GM19035 (cell line): Measurements from ENCODE around the gene ERFL.

ENCODE experiments used
- ATAC-seq: cut with Tn5 transposase; IDR thresholded peaks from one replicate; pipeline ENCODE4 v1.9.1; 2021; ENCODE audit not compliant: unreplicated experiment

The ERFL gene

GRCh38 chr19:41928221-41928683, at the start of gene ERFL:
TSS of gene ERFL (minus strand) at chr19:41928449. CDS start at chr19:41912919, 15,530 bp downstream.
- no peak for ATAC-seq

- no peak for ATAC-seq
Measured at GRCh38 chr19:41977916-41978315, 49.7 kb upstream of the ERFL start.

DNA sequence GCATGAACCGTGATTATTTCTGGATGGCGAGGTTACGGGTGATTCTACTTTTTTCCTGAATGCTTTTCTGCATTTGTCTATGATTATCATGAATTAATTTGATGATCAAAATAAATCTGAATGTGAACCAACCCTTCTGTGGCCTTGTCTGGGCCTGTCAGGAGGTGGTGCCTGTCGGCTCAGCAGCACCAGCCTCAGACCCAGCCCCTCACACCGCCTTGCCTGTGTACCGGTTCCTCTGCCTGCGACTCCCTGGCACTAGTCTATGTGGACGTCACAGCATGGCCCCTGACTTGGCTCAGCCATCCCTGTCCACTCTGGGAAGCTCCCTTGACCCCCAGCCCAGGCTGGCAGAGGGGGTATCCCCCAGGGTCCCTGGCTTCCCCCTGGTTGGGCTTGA, 46.4 kb upstream of the ERFL start:
- no peak for ATAC-seq

DNA sequence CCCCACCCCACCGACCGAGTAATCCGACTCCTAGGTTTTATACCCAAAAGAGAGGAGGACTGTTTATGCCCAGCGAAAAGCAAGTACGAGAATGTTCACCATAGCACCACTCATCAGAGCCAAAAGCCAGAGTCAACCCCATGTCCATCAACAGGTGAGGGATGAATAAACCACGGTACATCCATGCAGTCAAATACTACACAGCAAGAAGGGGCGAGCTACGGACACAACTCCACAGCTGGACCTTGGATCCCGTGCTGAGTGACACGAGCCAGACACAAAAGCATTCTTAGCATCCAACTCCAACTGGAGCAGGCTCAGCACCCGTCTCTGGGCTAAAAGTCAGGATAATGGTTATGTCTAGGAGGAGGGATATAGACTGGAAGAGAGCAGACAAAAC, 43.1 kb upstream of the ERFL start:
- no peak for ATAC-seq

- no peak for ATAC-seq
Measured at GRCh38 chr19:41969772-41970458, 41.7 kb upstream of the ERFL start.

GRCh38 chr19:41968751-41969595, 40.7 kb upstream of the ERFL start:
- ATAC-seq: no peak

DNA sequence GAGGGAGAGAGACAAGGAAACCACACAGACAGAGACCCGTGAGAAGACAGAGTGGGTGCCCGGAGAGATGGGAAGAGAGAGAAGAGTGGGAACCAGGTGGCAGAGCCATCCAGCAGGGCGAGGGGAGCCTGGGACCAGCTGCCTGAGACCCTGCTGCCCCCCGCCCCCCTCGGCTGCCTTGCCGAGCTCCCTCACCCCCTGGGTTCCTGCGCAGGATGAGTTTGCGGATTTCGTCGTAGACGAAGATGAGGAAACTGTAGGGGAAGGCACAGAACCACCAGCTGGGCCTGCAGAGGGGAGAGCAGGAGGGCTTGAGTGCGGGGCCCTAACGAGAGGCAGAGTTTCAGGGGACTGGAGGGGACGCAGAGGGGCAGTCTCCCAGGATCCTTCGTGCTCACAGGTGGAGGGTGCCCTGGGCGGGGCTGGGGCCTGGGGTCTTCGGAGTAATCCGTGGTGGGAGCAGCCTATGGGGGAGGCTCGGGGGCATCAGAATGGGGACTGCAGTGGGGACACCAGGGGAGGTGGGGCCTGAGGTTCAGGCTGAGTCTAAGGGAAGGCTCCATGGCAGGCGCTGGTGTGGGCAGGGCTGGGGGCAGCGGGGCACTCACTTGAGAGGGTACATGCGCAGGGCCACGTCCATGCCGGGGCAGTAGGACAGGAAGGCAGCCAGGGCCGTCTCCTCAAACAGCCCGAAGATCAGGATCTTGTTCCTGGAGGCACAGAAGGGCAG, 39.0 kb upstream of the ERFL start:
- ATAC-seq: no peak

GRCh38 chr19:41965106-41965505, 36.9 kb upstream of the ERFL start:
- ATAC-seq: no peak

DNA sequence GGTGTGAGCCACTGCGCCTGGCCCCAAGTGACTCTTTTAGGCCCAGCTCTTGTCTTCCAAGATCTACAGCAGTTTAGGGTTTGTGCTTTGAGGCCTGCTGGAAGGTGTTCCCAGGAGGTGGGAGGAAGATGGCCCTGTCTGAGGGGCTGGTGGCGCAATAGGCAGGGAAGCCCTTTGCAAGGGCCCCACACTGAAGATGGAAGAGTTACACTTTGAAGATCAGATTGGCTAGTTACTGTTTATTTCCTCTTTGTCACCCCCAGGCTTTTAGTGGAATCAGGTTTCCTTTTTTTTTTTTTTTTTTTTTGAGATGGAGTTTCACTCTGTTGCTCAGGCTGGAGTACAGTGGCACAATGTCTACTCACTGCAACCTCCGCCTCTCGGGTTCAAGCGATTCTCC, 32.7 kb upstream of the ERFL start:
- no peak for ATAC-seq

DNA sequence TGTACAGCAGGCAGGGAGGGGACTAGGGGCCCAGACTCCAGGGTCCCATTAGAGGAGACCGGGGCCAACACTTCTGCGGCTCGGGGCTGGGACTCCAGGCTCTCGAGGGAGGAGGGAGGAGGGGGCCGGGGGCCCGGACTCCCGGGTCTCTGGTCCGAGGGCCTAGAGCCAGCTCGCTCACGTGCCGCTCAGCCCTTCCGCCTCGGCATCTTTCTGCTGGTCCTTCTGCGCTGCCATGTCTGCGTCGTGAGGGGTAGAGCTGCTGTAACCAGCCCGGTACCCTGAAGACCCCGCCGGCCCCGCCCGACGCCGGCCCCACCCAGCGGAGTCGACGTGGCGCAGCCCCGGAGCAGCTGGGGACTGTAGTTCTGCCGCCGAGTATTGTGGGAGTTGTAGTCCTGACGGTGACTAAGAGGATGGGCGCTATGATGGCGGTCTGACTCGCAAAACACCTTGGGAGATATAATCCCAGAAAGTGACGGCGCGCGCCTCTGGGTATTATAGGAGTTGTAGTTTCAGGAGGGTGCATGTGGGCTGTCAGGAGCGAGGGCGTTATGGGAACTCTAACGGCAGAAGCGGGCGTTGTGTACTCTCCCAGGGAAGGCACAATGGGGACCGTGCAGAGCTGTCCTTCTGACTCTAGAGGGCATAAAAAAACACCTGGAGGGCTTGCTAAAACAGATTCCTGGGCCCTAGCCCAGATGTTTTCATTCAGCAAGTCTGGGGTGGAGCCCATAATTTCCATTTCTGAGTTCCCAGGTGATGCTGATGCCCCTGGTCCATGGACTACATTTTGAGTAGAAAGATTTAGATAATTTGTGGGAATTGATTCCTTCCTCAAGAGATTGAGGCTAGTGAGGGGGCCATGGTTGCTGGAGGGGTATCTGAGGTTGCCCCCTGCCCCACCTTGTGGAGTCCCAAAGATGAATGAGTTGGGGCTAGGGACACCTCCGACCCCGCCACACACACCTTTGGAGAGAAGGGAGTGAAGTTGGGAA, 31.1 kb upstream of the ERFL start, which contains the start of gene RABAC1:
Gene RABAC1 (minus strand): TSS at position 266 of the 998 bp plus-strand sequence. CDS start 29 bp downstream, at position 237.
- peak; percentile 84 for ATAC-seq

- ATAC-seq: peak; percentile 57
Measured at GRCh38 chr19:41958367-41959055, 30.3 kb upstream of the ERFL start.

GRCh38 chr19:41957838-41958366, 29.7 kb upstream of the ERFL start:
- ATAC-seq: no peak

DNA sequence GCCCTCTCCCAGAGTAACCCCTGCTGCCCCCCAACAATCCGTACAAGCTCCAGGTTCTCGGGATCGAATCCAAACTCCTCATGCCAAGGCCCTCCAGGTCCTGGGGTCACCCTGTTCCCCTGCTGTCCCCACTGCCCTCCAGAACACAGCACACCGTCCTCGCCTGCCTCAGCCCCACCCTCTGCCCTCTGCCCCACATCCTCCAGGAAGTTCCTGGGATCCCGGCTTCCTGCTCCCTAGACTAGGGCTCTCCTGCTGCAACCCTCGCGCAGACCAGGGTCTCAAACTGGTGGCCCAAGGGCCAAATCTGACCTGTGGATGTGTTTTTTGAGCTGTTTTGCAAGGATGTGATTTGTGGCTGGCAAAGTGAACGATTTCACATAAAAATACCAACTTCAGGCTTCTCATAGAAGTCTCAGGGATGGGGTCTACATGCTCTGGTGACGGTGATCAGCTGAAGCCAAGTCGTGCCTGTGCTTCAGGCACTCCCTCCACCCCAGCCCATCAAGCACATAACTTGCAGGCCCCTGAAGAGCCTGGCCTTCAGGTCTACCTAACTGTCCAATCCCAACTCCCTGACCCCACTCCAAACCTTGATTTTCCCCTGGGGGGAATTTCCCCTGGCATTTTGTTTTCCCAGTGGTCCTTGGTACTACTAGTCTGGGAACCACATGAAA, 29.1 kb upstream of the ERFL start:
- ATAC-seq: no peak

DNA sequence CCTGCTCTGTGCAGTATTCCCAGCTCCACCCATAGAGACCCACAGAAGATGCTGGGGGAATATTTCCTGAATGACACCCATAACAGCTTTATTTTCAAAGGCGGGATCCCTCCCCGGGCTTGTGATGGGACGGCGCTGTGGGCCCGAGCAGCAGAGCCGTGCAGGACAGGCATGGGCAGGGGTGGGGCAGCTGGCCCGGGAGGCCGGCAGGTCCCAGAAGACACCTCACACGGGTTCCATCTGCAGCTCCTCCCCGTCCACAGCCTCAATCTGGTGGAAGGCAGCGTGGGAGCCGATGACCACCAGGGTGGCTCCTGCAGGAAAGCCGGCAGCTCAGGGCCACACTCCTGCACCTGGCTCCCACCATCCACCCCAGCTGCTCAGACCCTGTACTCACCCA, 28.4 kb upstream of the ERFL start:
- no peak for ATAC-seq

GRCh38 chr19:41955521-41955920, 27.3 kb upstream of the ERFL start:
- no peak for ATAC-seq

- no peak for ATAC-seq
Measured at GRCh38 chr19:41951686-41952172, 23.5 kb upstream of the ERFL start.

- ATAC-seq: no peak
Measured at GRCh38 chr19:41947091-41947490, 18.8 kb upstream of the ERFL start.

DNA sequence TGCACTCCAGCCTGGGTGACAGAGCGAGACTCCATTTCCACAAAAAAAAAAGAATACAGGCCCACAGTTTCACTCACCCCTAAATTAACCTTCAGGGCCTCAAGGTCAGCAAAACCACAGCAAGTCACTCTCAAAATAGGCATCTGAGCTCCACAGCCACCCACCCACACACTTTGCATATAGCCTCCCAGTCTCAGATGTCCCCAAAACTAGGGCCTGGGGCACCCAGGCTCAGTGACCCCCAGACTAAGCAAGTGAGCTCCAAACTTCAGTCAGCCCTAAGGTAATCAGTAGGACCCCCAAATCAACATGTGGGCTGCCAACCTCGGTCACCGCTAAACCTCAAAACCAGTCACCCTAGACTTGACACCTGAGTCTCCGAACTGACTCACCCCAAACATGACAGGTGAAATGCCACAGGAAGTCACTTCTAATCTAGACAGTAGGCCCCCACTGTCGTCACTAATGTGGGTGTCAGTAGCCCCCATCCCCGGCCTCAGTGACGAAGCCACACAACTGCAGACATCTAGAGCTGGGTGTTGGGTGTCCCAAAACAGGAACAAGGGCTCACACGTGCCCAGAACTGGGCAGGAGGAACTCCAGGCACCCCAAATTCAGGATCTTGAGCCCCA, 17.0 kb upstream of the ERFL start:
- ATAC-seq: peak; percentile 73
